Measurements from ENCODE around the gene NOD1. TPM values are rescaled to one million over a fixed set of nuclear protein-coding genes. Genes with fewer than 3 reads are reported as not detected.
"Not testable (repeated sequence)": the region's sequence is repeated elsewhere in the genome, so short reads cannot be mapped to it uniquely, and the experiment has no call there.

Gene NOD1
- total RNA-seq, 1 donor from 2014 or later: 18.5 TPM

DNA sequence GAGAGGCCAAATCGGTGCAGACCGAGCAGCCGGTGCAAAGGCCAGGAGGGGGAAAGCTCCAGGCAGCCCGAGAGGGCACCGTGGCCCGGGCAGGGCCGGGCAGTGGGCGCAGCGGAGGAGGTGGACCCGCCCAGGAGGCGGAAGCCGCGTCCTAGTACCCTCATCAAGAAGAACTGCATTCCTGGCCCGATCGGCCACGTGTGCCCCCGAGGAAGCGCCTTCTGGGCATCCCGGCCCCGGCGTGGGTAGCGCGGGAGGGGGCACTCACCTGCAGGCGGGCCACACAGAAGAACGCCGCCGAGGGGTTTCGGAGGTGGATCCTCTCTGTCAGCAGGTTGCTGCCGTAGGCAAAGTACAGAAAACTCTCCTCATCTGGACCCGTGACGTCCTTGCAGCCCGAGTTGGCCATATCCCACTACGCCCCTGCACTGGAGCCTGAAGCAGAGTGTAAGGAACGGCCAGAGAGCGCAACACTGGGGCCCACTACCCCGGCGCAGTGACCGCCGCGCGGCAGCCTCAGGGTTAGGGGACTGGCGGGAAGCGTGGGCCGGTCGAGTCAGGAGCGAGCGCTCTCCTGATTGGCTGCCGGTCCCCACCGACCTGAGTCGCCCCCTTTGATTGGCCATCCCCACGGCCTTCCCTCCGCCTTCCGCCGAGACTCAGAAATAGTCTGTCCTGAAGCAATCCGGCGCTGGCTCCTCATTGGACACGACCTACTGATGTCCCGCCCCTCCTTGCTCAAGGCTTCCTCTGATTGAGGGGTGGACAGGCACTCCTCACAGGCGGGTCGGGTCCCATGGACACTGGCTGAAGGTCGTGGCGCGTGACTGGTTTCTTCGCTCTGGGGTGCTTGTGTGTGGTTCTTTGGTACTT, 26.0 kb upstream of the NOD1 start, which contains the start of gene GGCT:
GGCT (minus strand) TSS at position 529 of the 873 bp plus-strand sequence; CDS start at position 409, 120 bp downstream.
- DNase-seq (ENCODE audit: low read depth in 2 of 2): peak; percentile 93 to 99

- no peak for DNase-seq (ENCODE audit: low read depth in 2 of 2)
Measured at GRCh38 chr7:30503274-30504212, 25.0 kb upstream of the NOD1 start.

GRCh38 chr7:30502470-30503251, 24.1 kb upstream of the NOD1 start:
- DNase-seq (ENCODE audit: low read depth in 2 of 2): no peak

DNA sequence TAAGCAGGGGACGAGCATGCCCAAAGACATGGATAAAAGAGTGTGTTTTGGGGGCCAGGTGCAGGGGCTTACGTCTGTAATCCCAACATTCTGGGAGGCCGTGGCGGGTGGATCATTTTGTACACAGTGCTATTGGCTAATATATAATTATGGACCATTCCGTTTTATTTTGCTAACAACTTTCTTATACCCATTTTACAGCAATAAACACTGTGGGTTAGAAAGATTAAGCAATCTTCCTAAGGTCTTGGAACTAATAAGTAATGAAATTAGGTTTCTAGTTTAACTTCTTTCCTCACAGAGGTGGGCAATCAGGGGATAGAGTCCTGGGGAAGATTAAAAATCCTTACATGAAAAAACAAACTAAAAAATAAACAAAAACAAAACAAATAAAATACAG, 22.7 kb upstream of the NOD1 start:
- DNase-seq (ENCODE audit: low read depth in 2 of 2): no peak

- no peak for DNase-seq (ENCODE audit: low read depth in 2 of 2)
Measured at GRCh38 chr7:30493228-30493627, 14.6 kb upstream of the NOD1 start.

DNA sequence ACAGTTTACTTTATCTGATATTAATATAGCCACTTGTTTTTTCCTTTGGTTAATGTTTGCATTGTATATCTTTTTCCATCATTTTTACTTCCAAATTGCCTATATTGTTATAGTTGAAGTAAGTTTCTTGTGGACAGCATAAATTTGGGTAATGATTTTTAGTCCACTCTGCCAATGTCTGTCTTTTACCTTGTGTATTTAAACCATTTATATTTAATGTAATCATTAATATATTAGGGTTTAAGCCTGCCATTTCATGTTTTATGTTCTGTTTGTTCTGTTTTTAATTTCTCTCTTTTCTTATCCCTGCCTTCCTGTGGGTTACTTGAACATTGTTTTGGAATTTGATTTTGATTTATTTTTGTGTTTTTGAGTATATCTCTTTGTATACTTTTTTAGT, 12.8 kb upstream of the NOD1 start:
- no peak for DNase-seq (ENCODE audit: low read depth in 2 of 2)

GRCh38 chr7:30487371-30487770, 8.8 kb upstream of the NOD1 start:
- DNase-seq (ENCODE audit: low read depth in 2 of 2): no peak

- no peak for DNase-seq (ENCODE audit: low read depth in 2 of 2)
Measured at GRCh38 chr7:30485667-30486066, 7.1 kb upstream of the NOD1 start.

GRCh38 chr7:30481416-30481815, 2.8 kb upstream of the NOD1 start:
- DNase-seq (ENCODE audit: low read depth in 2 of 2): not testable (repeated sequence)

DNA sequence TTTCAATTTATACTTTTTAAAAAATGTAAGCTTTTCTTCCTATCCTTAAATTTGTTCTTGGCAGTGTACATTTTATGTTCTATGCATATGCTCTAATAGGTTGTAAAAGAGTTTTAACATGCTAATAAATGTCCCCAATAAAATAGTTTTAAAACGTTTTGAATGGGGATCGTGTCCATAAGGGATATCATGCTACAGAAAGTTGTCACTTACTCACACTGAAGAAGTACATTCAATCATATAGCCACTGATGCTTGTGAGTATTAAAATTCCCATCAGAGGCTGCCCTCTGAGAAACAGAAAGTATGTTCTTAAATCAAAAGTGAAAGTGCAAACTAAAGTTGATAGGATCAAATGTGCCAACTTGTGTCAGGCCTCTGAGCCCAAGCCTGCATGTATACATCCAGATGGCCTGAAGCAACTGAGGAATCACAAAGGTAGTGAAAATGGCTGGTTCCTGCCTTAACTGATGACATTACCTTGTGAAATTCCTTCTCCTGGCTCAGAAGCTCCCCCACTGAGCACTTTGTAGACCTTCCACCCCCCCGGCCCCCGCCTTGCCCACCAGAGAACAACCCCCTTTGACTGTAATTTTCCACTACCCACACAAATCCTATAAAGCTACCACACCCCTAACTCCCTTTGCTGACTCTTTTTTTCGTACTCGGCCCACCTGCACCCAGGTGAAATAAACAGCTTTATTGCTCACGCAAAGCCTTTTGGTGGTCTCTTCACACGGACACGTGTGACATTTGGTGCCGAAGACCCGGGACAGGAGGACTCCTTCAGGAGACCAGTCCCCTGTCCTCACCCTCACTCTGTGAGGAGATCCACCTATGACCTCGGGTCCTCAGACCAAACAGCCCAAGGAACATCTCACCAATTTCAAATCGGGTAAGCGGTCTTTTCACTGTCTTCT, 877 bp upstream of the NOD1 start:
- peak in 1 of 2 donors; percentile 43 for DNase-seq (ENCODE audit: low read depth in 2 of 2)

- no peak for DNase-seq (ENCODE audit: low read depth in 2 of 2)
Measured at GRCh38 chr7:30476459-30477145, 2.0 kb downstream of the NOD1 start.

- DNase-seq (ENCODE audit: low read depth in 2 of 2): no peak
Measured at GRCh38 chr7:30475580-30475979, 3.0 kb downstream of the NOD1 start.

DNA sequence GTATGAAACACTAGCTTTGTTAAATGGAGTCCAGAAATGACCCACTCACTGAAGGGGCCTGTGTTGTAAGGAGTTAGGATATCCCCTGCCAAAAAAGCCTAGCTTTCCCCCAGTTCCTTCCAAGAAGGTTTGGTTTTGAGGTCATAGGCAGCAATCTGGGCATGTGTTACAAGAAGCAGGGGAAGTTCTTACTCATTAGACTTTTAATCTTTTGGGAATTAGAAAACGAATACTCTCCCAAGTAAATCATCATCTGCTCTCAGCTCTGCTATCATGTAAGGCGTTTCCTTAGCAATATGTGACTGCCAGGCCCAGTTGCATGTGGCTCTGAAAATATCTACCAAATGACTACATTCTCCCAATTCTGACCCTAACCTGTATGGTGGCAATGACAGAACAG, 3.7 kb downstream of the NOD1 start:
- DNase-seq (ENCODE audit: low read depth in 2 of 2): no peak

- no peak for DNase-seq (ENCODE audit: low read depth in 2 of 2)
Measured at GRCh38 chr7:30474485-30474884, 4.1 kb downstream of the NOD1 start.

GRCh38 chr7:30473903-30474302, 4.7 kb downstream of the NOD1 start:
- no peak for DNase-seq (ENCODE audit: low read depth in 2 of 2)

DNA sequence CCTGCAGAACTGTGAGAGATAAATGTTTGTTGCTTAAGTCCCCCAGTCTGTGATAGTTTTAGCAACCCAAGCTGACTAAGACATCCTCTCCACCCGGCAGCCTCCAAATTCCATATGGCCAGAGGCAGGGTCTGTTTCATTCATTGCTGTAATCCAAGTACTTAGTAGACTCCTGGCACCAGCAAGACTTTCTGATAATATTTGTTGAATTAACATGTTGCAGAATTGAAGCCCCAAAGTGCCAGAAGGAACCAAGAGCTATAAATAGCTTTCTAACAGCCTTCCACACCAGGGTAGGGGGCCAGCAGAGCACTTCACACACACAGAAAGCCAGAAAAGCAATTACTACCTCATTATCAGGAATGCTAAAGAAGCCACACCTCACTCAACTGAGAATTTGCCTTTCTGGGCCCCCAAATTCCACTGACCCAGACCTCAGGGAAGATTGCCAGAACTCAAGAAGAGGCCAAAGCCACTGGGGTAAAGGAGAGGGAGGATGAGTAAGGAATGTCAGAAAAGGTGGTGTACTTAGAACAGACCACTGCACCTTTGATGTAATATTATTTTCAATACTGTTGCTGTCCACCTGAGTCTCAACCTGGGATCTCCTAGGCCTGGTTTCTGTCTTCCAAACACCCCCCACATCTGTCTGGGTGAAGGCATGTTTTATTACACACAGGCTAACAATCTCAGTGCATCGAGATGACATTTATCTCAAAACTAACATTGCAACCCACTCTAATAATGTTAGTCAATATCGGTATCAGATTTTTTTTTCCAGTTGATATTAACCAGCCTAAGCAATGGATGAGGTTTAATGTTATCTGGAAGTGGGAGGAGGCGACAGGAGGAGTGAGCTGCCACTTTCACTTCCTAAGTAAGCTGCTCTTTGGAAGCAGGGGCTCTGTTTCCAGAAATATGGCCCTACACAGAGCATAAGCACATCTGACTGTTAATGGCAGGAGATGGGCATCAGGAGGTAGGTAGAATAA, 5.5 kb downstream of the NOD1 start:
- DNase-seq (ENCODE audit: low read depth in 2 of 2): no peak

GRCh38 chr7:30472081-30472783, 6.4 kb downstream of the NOD1 start:
- no peak for DNase-seq (ENCODE audit: low read depth in 2 of 2)

GRCh38 chr7:30471205-30471604, 7.4 kb downstream of the NOD1 start:
- no peak for DNase-seq (ENCODE audit: low read depth in 2 of 2)
